Endothelial cell of umbilical vein (primary cell): ENCODE data around the gene CHRNA9. TPM values are rescaled to one million over a fixed set of nuclear protein-coding genes. Genes with fewer than 3 reads are reported as not detected.

Experiments
- BruUV-seq: library from RNA; stranded (reverse); fragments of 400-500 nt; replicated peaks from 2 replicates; lab custom pipeline; 2021; lab: Mats Ljungman, UMichigan
- CTCF ChIA-PET: fragments of 300-600, 350-600 bp; sonication (Branson Sonifier 250); formaldehyde crosslinking; loops from one replicate; lab custom pipeline; 2021; ENCODE audit warnings: antibody characterized with exemption, inconsistent platforms; lab: Charles Lee
- POLR2A ChIA-PET: fragments of 300-600, 350-600 bp; sonication (Branson Sonifier 250); formaldehyde crosslinking; loops from one replicate; lab custom pipeline; 2021; ENCODE audit warnings: antibody characterized with exemption, inconsistent platforms; lab: Charles Lee
- DNase-seq: peaks from one replicate; pipeline ENCODE4 v3.0.0-alpha.2; 2011; ENCODE audit warnings: low read depth, low spot score
- FAIRE-seq: peaks from 2 replicates; lab custom pipeline; 2011; peaks lifted over from hg19 to GRCh38; lab: Jason Lieb, UNC
- H2AFZ ChIP-seq: 2 replicates; pipeline ENCODE4 v1.6.0; 2012; ENCODE audit warnings: low read depth, low read length, control low read depth, inconsistent platforms
- H3K27ac ChIP-seq: 2 replicates; pipeline ENCODE4 v1.5.1; 2011; ENCODE audit warnings: low read depth, mild to moderate bottlenecking, control low read depth, low read length, moderate library complexity; ENCODE audit not compliant: insufficient read depth
- H3K27me3 ChIP-seq, 2 experiments: 2 replicates each; pipeline versions ENCODE4 v1.6.0 to v1.6.1; 2011; ENCODE audit warnings: low read length in 2 of 2, mixed read lengths in 1 of 2; ENCODE audit not compliant: control insufficient read depth in 2 of 2, insufficient read depth in 2 of 2
- H3K36me3 ChIP-seq, 2 experiments: 2 replicates in 1 of 2; 3 replicates in 1 of 2; pipeline ENCODE4 v1.5.1; 2011; ENCODE audit warnings: low read length in 2 of 2, mild to moderate bottlenecking in 1 of 2, moderate library complexity in 1 of 2; ENCODE audit not compliant: control insufficient read depth in 2 of 2, insufficient read depth in 2 of 2; ENCODE audit errors: extremely low read depth in 1 of 2
- H3K4me1 ChIP-seq: 3 replicates; pipeline ENCODE4 v1.5.1; 2011; ENCODE audit warnings: mild to moderate bottlenecking, low read length; ENCODE audit not compliant: control insufficient read depth, insufficient read depth; ENCODE audit errors: extremely low read depth
- H3K4me2 ChIP-seq: 2 replicates; pipeline ENCODE4 v1.6.1; 2011; ENCODE audit warnings: low read length, control low read depth, mixed read lengths; ENCODE audit not compliant: insufficient read depth
- H3K4me3 ChIP-seq, 3 experiments: fragments of 200-600 bp in 1 of 3; sonication (generic), shearing (Covaris generic) in 1 of 3; replicated peaks in 1 of 3; 2 replicates each; pipeline ENCODE4 v1.5.1; 2011 to 2016; ENCODE audit warnings: control low read depth in 3 of 3, low read length in 3 of 3, mild to moderate bottlenecking in 2 of 3, inconsistent platforms in 1 of 3, low read depth in 1 of 3, moderate library complexity in 1 of 3; ENCODE audit not compliant: insufficient read depth in 1 of 3
- H3K79me2 ChIP-seq: 2 replicates; pipeline ENCODE4 v1.6.0; 2012; ENCODE audit warnings: low read length, inconsistent platforms; ENCODE audit not compliant: control insufficient read depth, insufficient read depth
- H3K9ac ChIP-seq: replicated peaks from 2 replicates; pipeline ENCODE3; 2011; ENCODE audit warnings: low read length, control low read depth; ENCODE audit not compliant: insufficient read depth; ENCODE audit errors: extremely low read depth
- H3K9me1 ChIP-seq: replicated peaks from 3 replicates; pipeline ENCODE4 v1.6.0; 2011; ENCODE audit warnings: mild to moderate bottlenecking, low read length; ENCODE audit not compliant: control insufficient read depth, insufficient read depth; ENCODE audit errors: extremely low read depth
- H3K9me3 ChIP-seq: replicated peaks from 2 replicates; pipeline ENCODE4 v1.5.1; 2012; ENCODE audit warnings: low read length, inconsistent platforms; ENCODE audit not compliant: control insufficient read depth, insufficient read depth
- H4K20me1 ChIP-seq: replicated peaks from 2 replicates; pipeline ENCODE3; 2011; ENCODE audit warnings: mild to moderate bottlenecking, low read length; ENCODE audit not compliant: control insufficient read depth, insufficient read depth; ENCODE audit errors: extremely low read depth
- EZH2 ChIP-seq: IDR thresholded peaks from 2 replicates; pipeline ENCODE4 v1.6.1; 2012; ENCODE audit warnings: borderline replicate concordance, low read depth, mild to moderate bottlenecking, moderate library complexity, low read length, inconsistent platforms; ENCODE audit not compliant: severe bottlenecking
- GATA2 ChIP-seq: IDR thresholded peaks from 2 replicates; pipeline ENCODE4 v1.7.0; 2011; ENCODE audit warnings: low read depth, mild to moderate bottlenecking, moderate library complexity, mixed read lengths, low read length; ENCODE audit not compliant: insufficient read length, insufficient read depth
- JUN ChIP-seq: IDR thresholded peaks from 2 replicates; pipeline ENCODE4 v1.6.1; 2011; ENCODE audit warnings: borderline replicate concordance, low read depth; ENCODE audit not compliant: insufficient read length, insufficient read depth
- MYC ChIP-seq: IDR thresholded peaks from one replicate; pipeline ENCODE4 v1.6.1; 2011; ENCODE audit warnings: mild to moderate bottlenecking, low read depth, low read length
- POLR2A ChIP-seq: IDR thresholded peaks from 2 replicates; pipeline ENCODE4 v1.6.1; 2012; ENCODE audit warnings: low read depth, mild to moderate bottlenecking, control low read depth, low read length
- dilution Hi-C: fragments of 300-500 bp; cut with MboI; formaldehyde crosslinking; loops from one replicate; pipeline ENCODE4 v1.15.0; 2019; ENCODE audit warnings: low sequenced_read_pairs; ENCODE audit not compliant: extremely low pct_ligation_motif_present
- intact Hi-C: fragments of 100-400 bp; cut with micrococcal nuclease; formaldehyde crosslinking; loops from one replicate; pipeline ENCODE4 v1.10.0; 2022
- polyA plus RNA-seq, 4 experiments: library from polyadenylated mRNA; depleted of rRNA in 3 of 4; stranded (reverse) in 3 of 4; unstranded in 1 of 4; fragments of >200 nt; gene quantifications; 2 replicates each; pipeline versions ENCODE4 v1.2.1 to v1.2.3, GENCODE V29; 2011 to 2012; ENCODE audit warnings: missing spikeins in 1 of 4
- total RNA-seq: library from RNA; stranded (reverse); gene quantifications from 2 replicates; pipeline ENCODE4 v1.2.3, GENCODE V29; 2021
- TF ChIP-seq, protein P1 (sequence below): IDR thresholded peaks from 2 replicates; pipeline ENCODE4 v1.6.1; 2011; ENCODE audit not compliant: insufficient read depth, insufficient read length
- TF ChIP-seq, protein P2 (sequence below), 2 donors: IDR thresholded peaks; 1 replicate in 1 of 2; 2 replicates in 1 of 2; pipeline ENCODE4 v1.5.1; 2011; ENCODE audit warnings: low read length in 2 of 2, mild to moderate bottlenecking in 2 of 2, moderate library complexity in 2 of 2, control low read depth in 1 of 2, inconsistent platforms in 1 of 2, low read depth in 1 of 2; ENCODE audit not compliant: insufficient read depth in 1 of 2; ENCODE audit errors: extremely low read depth in 1 of 2

CHRNA9 gene
- total and polyA plus RNA-seq, 2 donors (not counting 3 experiments of a cell fraction or from before 2014, with no cell fraction given) = not detected

DNA sequence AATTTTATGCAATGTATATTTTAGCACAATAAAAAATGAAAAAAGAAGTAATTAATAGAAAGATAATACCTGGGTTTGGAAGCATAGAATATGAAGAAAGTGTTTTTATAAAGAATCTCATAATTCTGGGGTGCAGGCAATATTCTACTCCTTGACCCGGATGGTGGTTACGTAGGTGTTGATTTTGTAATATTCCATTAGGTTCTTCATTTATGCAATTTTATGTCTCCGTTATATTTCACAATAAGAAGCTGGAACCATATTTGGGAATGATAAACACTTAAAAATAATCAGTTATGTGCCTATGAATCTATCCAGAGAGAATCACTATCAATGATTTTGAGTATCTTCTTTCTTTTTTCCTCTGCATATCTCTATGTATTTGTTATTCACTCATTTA, 38.5 kb downstream of the CHRNA9 start:
- Histone ChIP-seq H3K27ac (no peak overlapping the region), H3K4me1 (no peaks in the 10 kb centered on the region), H3K79me2 (no peaks in the 10 kb centered on the region), H3K4me2 (no peak overlapping the region), H3K36me3 (no peaks in the 10 kb centered on the region), H2AFZ (no peak overlapping the region), H3K9ac (no peak overlapping the region), H4K20me1 (no peaks in the 10 kb centered on the region), H3K9me3 (no peaks in the 10 kb centered on the region), H3K4me3 (no peak overlapping the region), H3K9me1 (no peaks in the 10 kb centered on the region), H3K27me3 (peaks cover 0 to 3% of the 10 kb centered on the region in 2 experiments)
- dilution Hi-C loops (no loop called here), intact Hi-C loops (no loop called here)
- DNase-seq = no peak
- BruUV-seq = no TSS peak
- no peak for FAIRE-seq
- CTCF ChIA-PET = interaction anchor here (0.5 kb wide), 1 partner anchor 342 kb away, joined by 3 read pairs; no protein-coding TSS in a partner anchor
- TF ChIP-seq EZH2 (no peak), GATA2 (no peak), POLR2A (no peak), JUN (no peak)
- POLR2A ChIA-PET = no interaction called here

- no peak for TF ChIP-seq POLR2A
- no peak for TF ChIP-seq EZH2
- TF ChIP-seq MYC = no peak
- no peak for TF ChIP-seq JUN
- TF ChIP-seq, protein P1, sequence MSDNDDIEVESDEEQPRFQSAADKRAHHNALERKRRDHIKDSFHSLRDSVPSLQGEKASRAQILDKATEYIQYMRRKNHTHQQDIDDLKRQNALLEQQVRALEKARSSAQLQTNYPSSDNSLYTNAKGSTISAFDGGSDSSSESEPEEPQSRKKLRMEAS = no peak
- TF ChIP-seq, protein P2, sequence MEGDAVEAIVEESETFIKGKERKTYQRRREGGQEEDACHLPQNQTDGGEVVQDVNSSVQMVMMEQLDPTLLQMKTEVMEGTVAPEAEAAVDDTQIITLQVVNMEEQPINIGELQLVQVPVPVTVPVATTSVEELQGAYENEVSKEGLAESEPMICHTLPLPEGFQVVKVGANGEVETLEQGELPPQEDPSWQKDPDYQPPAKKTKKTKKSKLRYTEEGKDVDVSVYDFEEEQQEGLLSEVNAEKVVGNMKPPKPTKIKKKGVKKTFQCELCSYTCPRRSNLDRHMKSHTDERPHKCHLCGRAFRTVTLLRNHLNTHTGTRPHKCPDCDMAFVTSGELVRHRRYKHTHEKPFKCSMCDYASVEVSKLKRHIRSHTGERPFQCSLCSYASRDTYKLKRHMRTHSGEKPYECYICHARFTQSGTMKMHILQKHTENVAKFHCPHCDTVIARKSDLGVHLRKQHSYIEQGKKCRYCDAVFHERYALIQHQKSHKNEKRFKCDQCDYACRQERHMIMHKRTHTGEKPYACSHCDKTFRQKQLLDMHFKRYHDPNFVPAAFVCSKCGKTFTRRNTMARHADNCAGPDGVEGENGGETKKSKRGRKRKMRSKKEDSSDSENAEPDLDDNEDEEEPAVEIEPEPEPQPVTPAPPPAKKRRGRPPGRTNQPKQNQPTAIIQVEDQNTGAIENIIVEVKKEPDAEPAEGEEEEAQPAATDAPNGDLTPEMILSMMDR (IDR thresholded peaks at IDR 0.05; ENCODE audit: extremely low read depth in 1 of 2, insufficient read depth in 1 of 2, low read depth in 1 of 2, low read length in 2 of 2) = no peak
- TF ChIP-seq GATA2 = no peak
- dilution Hi-C loops (no loop called here), intact Hi-C loops (no loop called here)
- Histone ChIP-seq H3K9ac (no peak overlapping the region), H3K27me3 (peaks cover 0 to 3% of the 10 kb centered on the region in 2 experiments), H3K4me3 (no peak overlapping the region), H2AFZ (no peak overlapping the region), H3K9me3 (no peaks in the 10 kb centered on the region), H3K4me2 (no peak overlapping the region), H3K36me3 (no peaks in the 10 kb centered on the region), H4K20me1 (no peaks in the 10 kb centered on the region), H3K4me1 (no peaks in the 10 kb centered on the region), H3K79me2 (no peaks in the 10 kb centered on the region), H3K9me1 (no peaks in the 10 kb centered on the region), H3K27ac (no peak overlapping the region)
- ChIA-PET POLR2A (no interaction called here), CTCF (no interaction called here)
- DNase-seq = no peak
- no peak for FAIRE-seq
- BruUV-seq = no TSS peak
Observed at GRCh38 chr4:40375095-40375494, 40.0 kb downstream of the CHRNA9 start.
